Ecto neural progenitor cell (in vitro differentiated cells): ENCODE results near the gene FSTL4.
"Not testable (repeated sequence)": the region's sequence is repeated elsewhere in the genome, so short reads cannot be mapped to it uniquely, and the experiment has no call there.

Experiments
- DNase-seq: peaks from one replicate; pipeline ENCODE4 v3.0.0-alpha.2; 2018; ENCODE audit warnings: low spot score

FSTL4 gene

DNA sequence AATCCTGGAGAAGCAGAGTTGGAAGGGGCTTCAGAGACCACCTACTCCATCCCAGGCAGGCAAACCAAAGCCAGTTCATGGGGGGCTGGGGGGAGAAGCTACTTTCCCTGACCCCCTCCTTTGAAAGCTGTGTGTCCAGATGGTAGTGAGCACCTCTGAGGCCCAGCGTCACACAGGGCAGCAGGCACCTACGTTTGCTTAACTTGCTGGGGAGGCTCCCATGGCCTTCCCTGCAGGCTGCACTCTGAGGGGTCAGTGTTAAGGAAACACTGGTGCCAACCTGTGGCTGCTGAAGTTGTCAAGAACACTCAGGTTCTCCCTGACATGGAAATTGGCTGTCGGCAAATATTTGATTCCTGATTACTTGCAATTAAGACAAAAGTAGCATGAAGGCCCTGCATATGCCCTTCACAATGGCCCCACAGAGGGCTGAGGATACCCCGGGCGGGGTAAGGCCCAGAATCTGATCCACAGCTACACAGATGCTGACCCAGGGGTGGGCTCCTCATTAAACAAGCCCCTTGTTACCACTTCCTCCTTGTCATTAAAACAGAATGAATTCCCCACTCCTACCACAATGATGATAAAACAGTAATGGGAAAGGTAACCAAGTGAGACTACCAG is 208.5 kb downstream of the FSTL4 start:
- DNase-seq: peak; percentile 29

DNA sequence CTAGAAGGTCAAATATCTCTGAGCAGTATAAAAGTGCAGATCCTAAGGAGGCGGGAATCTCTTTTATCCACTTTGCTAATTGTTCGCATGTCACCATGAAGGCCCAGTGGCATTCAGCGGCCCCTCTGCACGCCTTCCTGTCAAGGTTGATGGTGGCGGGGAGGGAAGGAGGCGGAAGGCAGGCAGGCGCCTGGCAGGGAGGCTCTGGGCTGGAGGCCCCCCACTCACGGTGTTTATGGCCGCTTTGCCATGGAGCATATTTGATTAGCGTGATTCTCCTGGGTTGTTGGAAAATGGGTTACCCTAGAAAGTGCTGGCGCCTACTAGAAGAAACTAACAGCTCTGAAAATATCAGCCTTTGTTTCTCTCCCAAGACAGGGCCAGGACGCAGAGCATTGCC is 209.6 kb downstream of the FSTL4 start:
- no peak for DNase-seq

DNA sequence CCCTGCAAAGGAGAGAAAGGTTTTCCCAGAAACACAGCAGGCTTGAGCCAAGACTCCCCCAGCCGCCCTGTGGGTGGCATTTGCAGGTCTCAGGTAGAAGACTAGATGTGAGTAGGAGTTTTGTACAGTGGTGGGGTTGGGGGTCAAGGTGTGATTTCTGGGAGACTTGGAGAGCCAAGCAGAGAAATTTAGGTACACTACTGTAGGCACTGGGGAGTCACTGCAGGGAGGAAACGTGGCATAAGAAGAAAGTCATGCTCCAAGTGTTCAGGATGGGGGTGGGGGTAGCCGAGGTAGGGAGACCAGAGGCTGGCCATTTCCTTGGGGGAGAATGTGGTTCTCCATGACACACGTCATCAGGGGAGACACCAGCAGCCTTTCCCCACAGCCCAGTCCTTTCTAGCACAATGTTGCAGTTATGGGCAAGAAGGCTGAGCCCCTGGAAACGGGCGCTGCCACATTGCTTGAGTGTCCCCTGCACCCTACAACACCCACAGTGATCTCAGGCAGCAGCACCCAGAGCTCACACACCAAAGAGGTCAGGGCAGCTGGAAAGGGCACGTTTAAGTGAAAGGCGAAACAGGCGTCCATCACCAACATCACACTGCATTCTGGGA is 210.5 kb downstream of the FSTL4 start:
- DNase-seq: peak; percentile 32

DNA sequence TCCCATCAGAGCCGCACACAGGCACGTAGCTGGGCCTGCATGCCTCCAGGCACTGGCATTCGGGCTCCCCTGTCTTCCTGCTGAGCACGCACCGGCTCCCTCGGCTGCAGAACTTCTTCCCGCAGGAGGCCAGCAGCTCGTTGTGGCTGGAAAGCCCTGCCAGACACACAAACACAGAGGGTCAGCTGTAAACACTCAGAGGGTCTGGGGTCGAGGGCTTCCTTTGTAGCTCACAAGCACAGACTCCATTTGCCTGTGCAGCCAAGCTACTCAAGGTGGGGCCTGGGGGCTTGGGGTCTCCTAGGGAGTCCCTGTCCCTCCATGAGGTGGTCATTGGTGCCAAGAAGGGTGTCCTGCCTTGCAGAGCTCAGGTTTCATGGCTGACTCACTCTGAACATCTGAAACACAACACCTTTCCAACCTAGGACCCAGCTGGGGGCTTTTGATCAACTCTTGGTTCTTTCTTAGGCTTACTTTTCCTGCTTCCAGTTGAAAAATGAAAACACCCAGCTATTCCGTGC is 211.4 kb downstream of the FSTL4 start:
- peak; percentile 49 for DNase-seq

DNA sequence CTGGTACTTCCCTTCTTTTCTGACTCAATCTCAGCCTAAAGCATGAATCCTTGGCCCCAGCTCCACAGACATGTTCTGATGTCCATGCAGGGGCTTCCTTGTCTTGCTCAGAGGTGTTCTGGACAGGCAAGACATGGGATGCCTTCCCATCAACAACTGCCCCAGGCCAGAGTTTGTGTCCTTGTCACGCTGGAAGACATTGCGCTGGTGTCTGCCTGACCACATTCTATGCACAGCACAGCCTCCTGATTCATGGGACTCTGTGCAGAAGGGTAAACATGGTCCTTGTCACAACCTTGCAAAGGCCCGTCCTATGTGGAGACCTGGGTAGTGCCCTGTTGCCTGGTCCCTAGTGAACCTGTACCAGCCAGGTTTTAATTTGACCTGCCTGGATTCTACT is 212.2 kb downstream of the FSTL4 start:
- no peak for DNase-seq

DNA sequence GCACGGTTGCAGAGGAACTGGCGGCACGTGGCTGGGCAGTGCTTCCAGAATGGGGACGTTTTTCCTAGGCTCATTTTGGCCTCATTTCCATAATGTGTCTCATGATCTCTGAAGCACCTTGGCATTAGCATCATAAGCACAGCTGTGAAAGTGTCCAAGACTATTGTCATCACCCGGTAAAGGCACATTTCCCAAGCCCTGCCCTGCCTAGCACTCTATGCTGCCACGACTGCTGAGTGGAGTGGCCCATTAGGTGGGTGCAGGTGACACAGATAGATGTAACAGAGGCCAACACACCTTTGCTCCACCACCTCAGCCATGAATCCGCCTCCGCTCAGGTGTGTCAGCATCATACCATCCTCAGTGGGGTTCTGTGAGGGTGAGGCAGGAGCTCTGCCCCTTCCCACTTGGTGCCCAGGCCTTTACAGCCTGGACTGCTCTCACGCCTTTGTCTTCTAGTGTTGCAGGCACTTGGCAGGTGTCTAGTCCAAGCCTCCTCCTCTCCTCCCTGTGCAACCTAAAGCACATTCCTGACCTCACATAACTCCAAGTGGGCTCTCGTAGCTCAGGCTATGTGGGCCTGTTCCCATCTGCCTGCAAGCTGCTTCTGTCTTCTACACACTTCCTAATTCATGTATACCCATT is 213.0 kb downstream of the FSTL4 start:
- DNase-seq: peak; percentile 30

DNA sequence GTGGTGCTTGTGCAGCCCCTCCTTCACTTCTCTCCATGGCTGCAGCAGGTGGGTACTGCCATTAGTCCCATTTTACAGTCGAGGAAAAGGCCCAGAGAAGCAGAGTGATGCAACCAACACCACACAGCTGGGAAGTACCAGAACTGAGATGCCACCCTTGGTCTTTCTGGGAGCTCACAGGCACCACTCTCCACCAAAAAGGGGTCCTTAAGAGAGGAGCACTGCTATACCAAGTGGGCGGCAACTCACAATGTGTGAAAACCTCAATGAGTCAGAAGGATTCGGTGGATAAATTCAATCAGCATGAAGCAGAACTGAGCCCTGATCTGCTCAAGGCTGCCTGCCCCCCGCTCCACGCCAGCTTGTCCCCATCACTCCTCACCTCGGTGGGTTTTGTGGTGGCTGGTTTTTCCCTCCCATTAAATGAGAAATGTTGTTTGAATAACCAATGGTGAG is 213.7 kb downstream of the FSTL4 start:
- DNase-seq: no peak

DNA sequence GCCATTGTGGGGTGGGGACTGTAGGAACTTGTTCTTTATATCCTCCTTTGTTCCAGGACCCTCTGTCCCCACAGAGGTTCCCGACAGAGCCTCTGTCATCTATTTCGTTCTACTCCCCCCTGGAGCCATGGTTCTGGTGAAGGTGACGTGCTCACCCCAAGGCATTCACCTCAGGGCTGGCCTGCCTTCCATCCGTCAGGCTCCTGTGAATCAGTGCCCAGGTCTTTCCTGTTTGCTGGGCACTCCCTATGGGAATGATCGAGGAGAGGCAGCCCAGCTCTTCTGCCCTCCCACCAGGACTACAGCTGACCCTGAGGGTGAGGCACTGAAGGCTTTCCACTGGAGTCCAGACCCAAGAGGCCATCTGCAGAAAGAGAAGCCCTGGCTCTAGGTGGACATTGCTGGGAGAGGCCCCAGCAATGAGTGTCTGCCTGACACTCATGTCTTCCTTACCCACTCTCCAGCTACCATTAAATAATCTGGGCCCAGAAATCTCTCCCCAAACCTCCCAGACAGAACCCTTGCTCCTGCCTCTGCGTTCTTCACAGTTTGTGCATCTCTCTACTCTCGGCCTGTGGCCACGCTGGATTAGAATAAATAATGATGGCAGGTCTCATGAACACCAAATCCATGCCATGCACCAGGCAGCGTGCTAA is 214.2 kb downstream of the FSTL4 start:
- peak; percentile 38 for DNase-seq

DNA sequence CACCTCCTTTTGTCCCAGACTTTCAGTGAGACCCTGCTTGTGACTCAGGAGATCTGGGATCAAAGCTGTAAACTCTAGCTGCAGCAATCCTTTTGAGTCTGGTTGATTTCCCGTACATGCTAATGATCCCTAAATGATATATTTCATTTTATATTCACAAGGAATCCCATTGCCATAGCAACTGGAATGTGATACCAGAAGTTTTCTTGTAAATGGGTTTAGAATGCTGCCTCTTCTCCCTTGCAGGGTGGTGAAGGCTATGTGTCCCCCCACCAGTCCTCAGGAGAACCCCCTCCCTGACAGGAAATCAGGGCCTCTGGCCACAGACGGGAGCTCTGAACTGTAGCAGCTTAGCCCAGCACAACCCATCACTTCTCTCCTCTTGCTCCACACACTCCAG is 215.0 kb downstream of the FSTL4 start:
- DNase-seq: peak; percentile 41

- no peak for DNase-seq
Measured at GRCh38 chr5:133396814-133397213, 215.5 kb downstream of the FSTL4 start.

GRCh38 chr5:133396187-133396741 is 216.1 kb downstream of the FSTL4 start:
- peak; percentile 69 for DNase-seq

GRCh38 chr5:133395207-133395606 is 217.1 kb downstream of the FSTL4 start:
- not testable (repeated sequence) for DNase-seq

DNA sequence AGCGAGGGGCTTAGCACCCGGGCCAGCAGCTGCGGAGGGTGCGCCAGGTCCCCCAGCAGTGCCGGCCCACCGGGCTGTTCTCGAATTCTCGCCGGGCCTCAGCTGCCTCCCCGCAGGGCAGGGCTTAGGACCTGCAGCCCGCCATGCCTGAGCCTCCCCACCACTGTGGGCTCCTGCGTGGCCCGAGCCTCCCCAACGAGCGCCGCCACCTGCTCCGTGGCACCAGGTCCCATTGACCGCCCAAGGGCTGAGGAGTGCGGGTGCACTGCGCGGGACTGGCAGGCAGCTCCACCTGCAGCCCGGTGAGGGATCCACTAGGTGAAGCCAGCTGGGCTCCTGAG is 217.9 kb downstream of the FSTL4 start:
- not testable (repeated sequence) for DNase-seq

DNA sequence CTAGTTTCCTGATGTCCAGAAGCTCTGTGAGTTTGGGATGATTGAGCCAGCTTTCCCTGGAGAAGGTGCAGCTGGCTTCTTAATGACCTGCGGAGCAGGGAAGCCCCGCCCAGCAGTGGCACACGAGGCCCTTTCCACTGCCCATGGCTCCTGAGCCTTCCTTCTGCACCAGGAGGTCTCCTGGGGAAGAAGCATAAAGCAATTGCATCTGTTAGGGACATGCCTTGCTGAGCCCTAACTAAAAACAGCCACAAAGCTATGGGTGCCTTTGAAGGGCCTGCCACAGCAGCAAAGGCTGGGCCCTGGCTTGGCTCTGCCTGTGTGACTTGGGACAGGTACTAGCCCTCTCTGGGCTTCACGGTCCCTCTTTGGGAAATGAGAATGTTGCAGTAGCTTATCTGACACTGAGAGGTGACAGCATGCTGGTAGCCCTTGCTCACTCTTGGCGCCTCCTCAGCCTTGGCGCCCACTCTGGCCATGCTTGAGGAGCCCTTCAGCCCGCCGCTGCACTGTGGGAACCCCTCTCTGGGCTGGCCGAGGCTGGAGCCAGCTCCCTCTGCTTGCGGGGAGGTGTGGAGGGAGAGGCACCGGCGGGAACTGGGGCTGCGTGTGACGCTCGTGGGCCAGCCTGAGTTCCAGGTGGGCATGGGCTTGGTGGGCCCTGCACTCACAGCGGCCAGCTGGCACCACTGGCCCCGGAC is 218.4 kb downstream of the FSTL4 start:
- DNase-seq: peak; percentile 33

DNA sequence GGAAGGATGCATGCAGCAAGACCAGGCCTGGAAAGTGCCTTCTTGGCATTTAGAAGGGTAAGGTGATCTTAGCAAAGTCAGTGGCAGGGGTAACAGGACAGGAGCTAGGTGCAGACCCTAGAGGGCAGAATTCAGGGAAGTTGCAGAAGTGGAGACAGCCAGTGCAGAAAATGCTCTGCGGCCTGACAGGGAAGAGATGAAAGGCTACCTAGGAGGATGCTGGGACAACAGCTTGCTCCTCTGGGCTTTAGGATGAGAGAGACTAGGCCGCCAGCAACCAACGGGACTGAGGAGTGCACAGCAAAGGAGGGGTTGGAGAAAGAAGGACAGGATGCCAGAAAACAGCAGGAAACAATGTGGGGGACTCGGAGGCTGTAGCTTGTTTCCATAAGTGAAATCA is 219.9 kb downstream of the FSTL4 start:
- peak; percentile 27 for DNase-seq

- DNase-seq: peak; percentile 27
Measured at GRCh38 chr5:133391354-133392136, 220.8 kb downstream of the FSTL4 start.

DNA sequence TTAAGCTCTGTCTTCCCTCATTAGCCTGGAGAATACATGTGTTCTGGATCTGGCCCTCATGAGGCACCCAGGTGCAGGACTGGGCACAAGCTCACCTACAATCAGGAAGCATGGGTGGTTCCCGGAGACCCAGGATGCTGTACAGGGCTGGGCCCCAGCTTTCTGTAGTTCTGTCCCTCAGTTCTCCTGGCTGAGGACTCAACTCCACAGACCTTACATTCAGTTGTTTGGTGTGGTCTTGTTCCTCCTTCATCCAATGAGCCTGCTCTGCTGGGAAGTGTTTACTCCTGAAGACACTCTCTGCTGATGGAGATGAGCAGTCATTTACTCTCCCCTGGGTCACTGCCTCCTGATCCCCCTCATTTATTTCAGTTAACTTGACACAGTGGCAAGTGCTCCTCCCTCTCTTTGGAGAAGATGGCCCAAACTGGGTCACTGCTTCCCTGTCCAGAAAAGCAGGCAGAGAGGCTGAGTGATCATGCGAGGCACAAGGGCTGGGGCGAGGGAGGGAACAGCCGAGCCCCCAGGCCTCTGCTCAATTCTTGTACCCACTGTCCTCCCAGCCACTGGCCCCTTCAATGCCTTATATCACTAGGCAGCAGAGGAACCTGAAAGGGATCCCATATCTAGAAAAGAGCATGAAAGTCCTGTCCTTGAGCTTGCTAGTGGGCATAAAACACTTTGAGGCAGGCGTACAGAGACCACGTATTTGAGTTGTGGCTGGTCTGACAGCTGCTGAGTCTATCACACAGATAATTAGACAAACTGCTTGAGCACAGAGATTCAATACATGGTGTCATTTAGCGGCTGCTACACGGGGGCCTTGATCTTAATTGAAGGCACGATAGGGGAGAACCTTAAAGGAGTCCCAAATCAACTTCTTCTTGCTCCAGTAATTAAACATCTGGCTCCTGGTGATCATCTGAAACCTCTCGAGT is 221.7 kb downstream of the FSTL4 start:
- peak; percentile 32 for DNase-seq

DNA sequence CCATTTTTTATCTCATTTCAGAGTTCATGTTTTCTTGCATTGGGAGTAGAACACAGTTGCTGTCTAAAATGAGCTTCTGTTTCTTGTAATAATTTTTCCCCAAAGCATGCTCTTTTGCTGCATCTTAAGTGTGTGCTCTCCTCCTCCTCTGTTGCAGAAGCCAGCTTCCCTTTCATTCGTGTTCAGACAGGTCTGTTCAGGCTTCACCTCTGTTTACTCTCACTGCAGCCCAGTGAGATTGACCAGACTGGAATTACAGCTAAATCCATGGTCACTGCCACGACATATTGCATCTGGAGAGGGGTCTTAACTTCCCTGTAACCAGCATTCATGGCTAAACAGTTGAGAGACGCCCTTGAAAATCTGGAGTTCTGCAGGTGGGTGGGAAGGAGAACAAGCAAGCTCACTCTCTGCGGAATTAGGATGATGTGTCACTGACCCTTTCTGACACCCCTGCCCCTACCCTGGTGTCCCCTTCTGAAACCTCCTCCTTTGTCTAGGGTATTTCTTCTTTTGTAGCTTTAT is 223.2 kb downstream of the FSTL4 start:
- peak; percentile 14 for DNase-seq

- peak; percentile 2 for DNase-seq
Measured at GRCh38 chr5:133387621-133388020, 224.7 kb downstream of the FSTL4 start.

- peak; percentile 21 for DNase-seq
Measured at GRCh38 chr5:133387091-133387490, 225.2 kb downstream of the FSTL4 start.
